Activated CD4-positive, alpha-beta memory T cell treated with anti-CD3 and anti-CD28 coated beads for 36 hours (primary cell): Measurements from ENCODE around the gene CHRNA1. TPM values are rescaled to one million over a fixed set of nuclear protein-coding genes. Genes with fewer than 3 reads are reported as not detected.
A peak's percentile ranks its signal among the peaks of the same experiment; 100 is the strongest.

Experiments
- CTCF ChIA-PET: fragments of 350-600 bp; sonication (Branson Sonifier 250); formaldehyde crosslinking; loops from one replicate; lab custom pipeline; 2021; ENCODE audit warnings: antibody characterized with exemption, inconsistent platforms; lab: Charles Lee
- POLR2A ChIA-PET: fragments of 350-600 bp; sonication (Branson Sonifier 250); formaldehyde crosslinking; loops from one replicate; lab custom pipeline; 2021; ENCODE audit warnings: antibody characterized with exemption; lab: Charles Lee
- DNase-seq: peaks from one replicate; pipeline ENCODE4 v3.0.0-alpha.2; 2020
- H3K27ac Mint-ChIP-seq: one replicate; pipeline ENCODE4 v1.8.0; 2021; ENCODE audit warnings: mixed read lengths
- H3K27me3 Mint-ChIP-seq: one replicate; pipeline ENCODE4 v1.8.0; 2021; ENCODE audit warnings: mixed read lengths
- H3K36me3 Mint-ChIP-seq: one replicate; pipeline ENCODE4 v1.8.0; 2021; ENCODE audit warnings: mixed read lengths
- H3K4me1 Mint-ChIP-seq: one replicate; pipeline ENCODE4 v1.8.0; 2021; ENCODE audit warnings: low read depth, mixed read lengths
- H3K4me3 Mint-ChIP-seq: one replicate; pipeline ENCODE4 v1.8.0; 2021; ENCODE audit warnings: mild to moderate bottlenecking, mixed read lengths
- H3K9me3 Mint-ChIP-seq: one replicate; pipeline ENCODE4 v1.8.0; 2021; ENCODE audit warnings: mixed read lengths
- intact Hi-C: fragments of 100-400 bp; cut with micrococcal nuclease; formaldehyde crosslinking; loops from one replicate; pipeline ENCODE4 v1.15.1; 2023
- total RNA-seq, 2 experiments: library from RNA; stranded (reverse); gene quantifications; one replicate each; pipeline ENCODE4 v1.2.3, GENCODE V29; 2021

CHRNA1 gene
- not detected for total RNA-seq

- Mint-ChIP-seq H3K4me1 (peaks cover 2% of the 10 kb centered on the region), H3K36me3 (no peaks in the 10 kb centered on the region), H3K4me3 (no peak within 1 kb of the TSS), H3K27ac (no peak within 1 kb of the TSS), H3K27me3 (peaks cover 5% of the 10 kb centered on the region), H3K9me3 (no peaks in the 10 kb centered on the region)
- intact Hi-C loops, result no loop called here
- POLR2A ChIA-PET, result no interaction called here
- CTCF ChIA-PET, result interaction anchor here (0.6 to 2.5 kb wide), 6 partner anchors 11 to 282 kb away, joined by 3 to 12 read pairs (median 4); no protein-coding TSS in a partner anchor
- no peak for DNase-seq
Measured at GRCh38 chr2:174764280-174765255, at the start of gene CHRNA1. Gene CHRNA1 (minus strand): TSS chr2:174764472. CDS start chr2:174764394, 78 bp downstream.

DNA sequence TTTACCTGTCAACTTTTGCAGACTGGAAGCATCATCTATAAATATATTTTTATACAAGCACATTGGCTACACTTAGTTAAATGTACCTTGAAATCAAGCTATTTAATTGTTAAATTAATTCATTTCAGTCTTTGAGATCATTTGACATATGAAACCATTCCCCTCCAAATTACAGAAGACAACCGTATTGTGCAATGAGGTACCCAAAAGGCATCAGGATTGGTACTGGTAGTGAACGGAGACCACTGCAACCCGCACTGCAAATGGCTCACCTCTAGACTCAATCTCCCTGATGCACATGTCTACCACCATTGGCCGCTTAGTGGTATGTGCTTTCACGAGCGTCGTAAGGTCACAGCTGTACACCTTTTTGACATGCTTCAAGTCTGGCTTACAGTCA, 47.8 kb upstream of the CHRNA1 start:
- H3K4me3 Mint-ChIP-seq, result no peak overlapping the region
- no peaks in the 10 kb centered on the region for H3K4me1 Mint-ChIP-seq
- no peaks in the 10 kb centered on the region for H3K9me3 Mint-ChIP-seq
- POLR2A ChIA-PET, result no interaction called here
- no peaks in the 10 kb centered on the region for H3K27me3 Mint-ChIP-seq
- no peak for DNase-seq
- no peaks in the 10 kb centered on the region for H3K36me3 Mint-ChIP-seq
- no peak overlapping the region for H3K27ac Mint-ChIP-seq
- intact Hi-C loops, result no loop called here
- CTCF ChIA-PET, result no interaction called here

DNA sequence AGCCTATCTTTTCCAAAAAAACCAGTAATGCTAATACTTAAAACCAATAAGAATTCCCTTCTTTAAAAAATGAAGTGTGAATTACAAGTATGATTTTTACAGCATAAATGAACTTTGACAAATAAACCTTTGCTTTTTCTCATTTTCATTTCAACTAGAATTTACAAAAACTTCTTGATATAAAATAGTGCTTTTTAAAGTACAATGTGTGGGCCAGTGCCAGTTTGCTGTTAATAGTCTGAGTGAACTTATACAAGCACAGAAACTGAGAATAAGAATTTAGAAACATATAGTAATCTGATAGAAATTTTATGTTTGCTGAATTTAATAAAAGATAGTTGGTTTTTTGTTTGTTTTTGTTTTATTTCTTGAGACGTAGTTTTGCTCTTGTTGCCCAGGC, 43.7 kb upstream of the CHRNA1 start:
- Mint-ChIP-seq H3K27ac (no peak overlapping the region), H3K9me3 (no peaks in the 10 kb centered on the region), H3K4me1 (no peaks in the 10 kb centered on the region), H3K27me3 (no peaks in the 10 kb centered on the region), H3K4me3 (no peak overlapping the region), H3K36me3 (no peaks in the 10 kb centered on the region)
- ChIA-PET POLR2A (no interaction called here), CTCF (no interaction called here)
- intact Hi-C loops, result no loop called here
- no peak for DNase-seq

GRCh38 chr2:174805803-174806202, 41.5 kb upstream of the CHRNA1 start:
- Mint-ChIP-seq H3K4me3 (no peak overlapping the region), H3K36me3 (no peaks in the 10 kb centered on the region), H3K27me3 (no peaks in the 10 kb centered on the region), H3K9me3 (no peaks in the 10 kb centered on the region), H3K4me1 (no peaks in the 10 kb centered on the region), H3K27ac (no peak overlapping the region)
- POLR2A ChIA-PET, result no interaction called here
- CTCF ChIA-PET, result no interaction called here
- no peak for DNase-seq
- intact Hi-C loops, result no loop called here

GRCh38 chr2:174802459-174802858, 38.2 kb upstream of the CHRNA1 start:
- DNase-seq, result no peak
- CTCF ChIA-PET, result no interaction called here
- POLR2A ChIA-PET, result no interaction called here
- Mint-ChIP-seq H3K27me3 (no peaks in the 10 kb centered on the region), H3K4me1 (peaks cover 2% of the 10 kb centered on the region), H3K36me3 (no peaks in the 10 kb centered on the region), H3K27ac (no peak overlapping the region), H3K4me3 (no peak overlapping the region), H3K9me3 (no peaks in the 10 kb centered on the region)
- intact Hi-C loops, result no loop called here

DNA sequence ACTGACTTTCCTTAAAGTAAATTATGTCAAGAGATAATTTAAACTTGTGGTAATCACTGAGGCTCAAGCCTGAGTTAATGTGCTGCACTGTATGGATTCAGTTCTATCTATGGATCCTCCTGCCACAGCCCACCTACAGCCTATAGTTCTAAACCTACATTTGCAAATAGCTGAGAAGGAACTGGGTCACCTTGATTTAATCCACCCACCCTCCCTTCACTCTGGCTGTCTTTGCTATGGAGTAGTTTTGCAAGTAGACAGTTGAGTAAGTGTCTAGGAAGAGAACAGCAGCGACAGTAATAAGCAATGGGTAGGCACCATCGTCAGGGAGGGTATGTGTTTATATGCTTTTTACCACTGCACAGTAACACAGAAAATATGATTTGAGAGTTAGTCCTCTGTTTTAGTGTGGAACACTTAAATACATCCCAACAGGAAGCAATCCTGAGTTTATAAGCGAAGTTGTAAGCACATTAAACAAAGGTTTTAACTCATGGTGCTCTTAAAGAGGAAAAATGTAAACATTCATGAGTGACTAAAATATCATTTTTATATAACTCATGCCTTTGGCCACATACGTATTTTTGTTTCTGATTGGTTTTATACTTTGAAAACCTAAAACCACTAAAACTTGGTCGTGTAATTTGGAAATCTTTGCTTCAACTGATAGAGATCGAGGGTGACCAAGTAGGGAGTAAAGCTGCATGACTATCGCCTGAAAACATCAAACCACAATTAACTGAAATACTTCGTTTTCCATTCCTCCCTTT, 36.3 kb upstream of the CHRNA1 start:
- Mint-ChIP-seq H3K36me3 (no peaks in the 10 kb centered on the region), H3K9me3 (no peaks in the 10 kb centered on the region), H3K27ac (no peak overlapping the region), H3K27me3 (no peaks in the 10 kb centered on the region), H3K4me3 (no peak overlapping the region), H3K4me1 (peaks cover 13% of the 10 kb centered on the region)
- POLR2A ChIA-PET, result no interaction called here
- intact Hi-C loops, result no loop called here
- no peak for DNase-seq
- CTCF ChIA-PET, result interaction anchor here (3.0 kb wide), 1 partner anchor 52 kb away, joined by 11 read pairs; no protein-coding TSS in a partner anchor

DNA sequence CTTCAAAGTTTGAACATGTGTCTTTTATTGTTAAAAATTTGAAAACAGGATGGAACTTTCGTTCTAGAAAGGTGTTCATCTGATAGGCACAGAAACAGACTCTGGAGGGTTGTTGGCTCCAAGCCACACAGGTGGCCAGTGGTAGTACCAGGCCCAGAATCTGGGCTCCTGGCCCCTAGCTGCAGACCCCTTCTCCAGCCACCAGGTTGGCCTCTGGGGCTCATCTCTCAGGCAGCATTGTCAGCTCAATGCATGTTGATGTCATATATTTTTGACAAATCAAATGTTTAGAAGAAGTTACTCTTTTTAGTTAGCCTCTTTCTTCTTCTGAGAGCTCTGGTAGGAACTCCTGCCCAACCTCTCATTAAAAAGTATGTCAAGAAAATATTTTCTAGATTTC, 34.5 kb upstream of the CHRNA1 start:
- DNase-seq, result no peak
- Mint-ChIP-seq H3K9me3 (no peaks in the 10 kb centered on the region), H3K36me3 (no peaks in the 10 kb centered on the region), H3K4me1 (peaks cover 24% of the 10 kb centered on the region), H3K4me3 (no peak overlapping the region), H3K27me3 (no peaks in the 10 kb centered on the region), H3K27ac (no peak overlapping the region)
- intact Hi-C loops, result no loop called here
- CTCF ChIA-PET, result interaction anchor here (1.2 to 3.0 kb wide), 2 partner anchors 50 to 453 kb away, joined by 3 to 11 read pairs; no protein-coding TSS in a partner anchor
- POLR2A ChIA-PET, result no interaction called here

GRCh38 chr2:174797781-174798276, 33.6 kb upstream of the CHRNA1 start:
- POLR2A ChIA-PET, result interaction anchor here (0.6 kb wide), 1 partner anchor 38 kb away, joined by 3 read pairs; no protein-coding TSS in a partner anchor

DNA sequence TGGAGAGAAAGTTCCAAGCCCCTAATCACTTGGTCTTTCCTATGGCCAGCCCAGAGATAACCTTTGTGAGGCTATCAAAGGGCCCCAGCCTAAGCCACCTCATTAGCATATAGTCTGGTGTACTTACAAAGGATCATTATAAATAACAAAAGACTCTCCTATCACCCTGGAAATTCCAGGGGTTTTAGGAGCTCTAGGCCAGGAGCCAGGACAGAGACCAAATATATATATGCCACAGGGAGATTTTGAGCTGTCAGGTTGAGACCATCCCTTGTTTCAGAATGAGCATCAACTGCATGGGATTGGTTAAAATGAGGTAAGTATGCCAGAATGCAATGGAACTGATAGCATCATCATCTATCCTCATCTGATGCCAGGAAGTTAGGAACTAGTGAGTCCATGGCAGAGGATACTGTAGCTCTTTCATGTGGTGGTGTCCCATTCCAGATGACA, 32.1 kb upstream of the CHRNA1 start:
- Mint-ChIP-seq H3K27ac (no peak overlapping the region), H3K4me1 (peaks cover 24% of the 10 kb centered on the region), H3K9me3 (no peaks in the 10 kb centered on the region), H3K36me3 (no peaks in the 10 kb centered on the region), H3K4me3 (no peak overlapping the region), H3K27me3 (peaks cover 3% of the 10 kb centered on the region)
- no peak for DNase-seq
- intact Hi-C loops, result no loop called here
- ChIA-PET CTCF (interaction anchor here (1.0 to 6.1 kb wide), 3 partner anchors 25 to 47 kb away, joined by 3 to 29 read pairs (median 11); no protein-coding TSS in a partner anchor), POLR2A (interaction anchor here (2.5 kb wide), 1 partner anchor 40 kb away, joined by 19 read pairs; no protein-coding TSS in a partner anchor)

More at GRCh38 chr2:174797781-174798276, 33.6 kb upstream of the CHRNA1 start:
- H3K27me3 Mint-ChIP-seq, result no peaks in the 10 kb centered on the region
- H3K36me3 Mint-ChIP-seq, result no peaks in the 10 kb centered on the region
- no peak for DNase-seq
- no peaks in the 10 kb centered on the region for H3K9me3 Mint-ChIP-seq
- H3K27ac Mint-ChIP-seq, result no peak overlapping the region
- H3K4me3 Mint-ChIP-seq, result no peak overlapping the region
- peaks cover 24% of the 10 kb centered on the region for H3K4me1 Mint-ChIP-seq
- intact Hi-C loops, result no loop called here
- CTCF ChIA-PET, result interaction anchor here (0.6 to 6.1 kb wide), 2 partner anchors 24 to 26 kb away, joined by 3 to 29 read pairs; no protein-coding TSS in a partner anchor

DNA sequence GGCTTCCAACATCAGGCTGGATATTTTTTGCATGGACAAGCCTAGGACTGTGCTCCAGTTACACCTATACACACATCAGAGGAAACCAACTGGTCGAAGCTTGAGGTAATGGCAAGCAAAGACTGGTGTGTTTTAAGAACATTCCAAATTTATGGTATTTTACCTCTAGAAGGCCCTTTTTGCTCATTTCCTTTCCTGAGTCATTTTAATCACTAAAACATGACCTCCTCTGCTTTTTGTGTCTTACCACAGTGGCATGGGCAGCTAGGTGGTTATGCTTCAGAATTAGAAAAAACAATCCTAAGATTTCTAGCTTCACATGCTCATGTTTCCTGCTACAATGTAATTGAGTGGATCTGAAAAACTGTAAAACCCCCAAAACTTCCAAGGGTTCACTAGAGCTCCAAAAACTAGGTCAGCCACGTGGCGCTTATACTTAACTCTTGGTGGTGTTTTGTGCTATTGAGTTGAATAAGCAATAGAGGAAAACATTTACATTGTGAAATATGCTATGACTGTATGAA, 30.6 kb upstream of the CHRNA1 start:
- no peaks in the 10 kb centered on the region for H3K36me3 Mint-ChIP-seq
- H3K27ac Mint-ChIP-seq, result peak overlapping the region; percentile 62
- ChIA-PET POLR2A (interaction anchor here (0.9 to 2.5 kb wide), 3 partner anchors 24 to 42 kb away, joined by 3 to 19 read pairs (median 6); no protein-coding TSS in a partner anchor), CTCF (interaction anchor here (0.9 to 6.1 kb wide), 7 partner anchors 10 to 46 kb away, joined by 3 to 29 read pairs (median 5); no protein-coding TSS in a partner anchor)
- intact Hi-C loops, result loop anchor here (1.0 kb wide), 3 partner anchors 17 to 43 kb away; no protein-coding TSS in a partner anchor
- peaks cover 24% of the 10 kb centered on the region for H3K4me1 Mint-ChIP-seq
- no peaks in the 10 kb centered on the region for H3K9me3 Mint-ChIP-seq
- no peak overlapping the region for H3K4me3 Mint-ChIP-seq
- peak; percentile 56 for DNase-seq
- H3K27me3 Mint-ChIP-seq, result peaks cover 3% of the 10 kb centered on the region

- Mint-ChIP-seq H3K4me3 (no peak overlapping the region), H3K4me1 (peaks cover 36% of the 10 kb centered on the region), H3K27ac (no peak overlapping the region), H3K27me3 (peaks cover 3% of the 10 kb centered on the region), H3K9me3 (no peaks in the 10 kb centered on the region), H3K36me3 (no peaks in the 10 kb centered on the region)
- DNase-seq, result no peak
- ChIA-PET POLR2A (no interaction called here), CTCF (interaction anchor here (1.1 to 6.1 kb wide), 3 partner anchors 19 to 43 kb away, joined by 3 to 29 read pairs (median 3); no protein-coding TSS in a partner anchor)
- intact Hi-C loops, result no loop called here
Measured at GRCh38 chr2:174792309-174793025, 28.2 kb upstream of the CHRNA1 start.
